T-helper 9 cell (primary cell): ENCODE results near the gene RNF157.

ENCODE experiments used
- DNase-seq: peaks from one replicate; pipeline ENCODE4 v3.0.0-alpha.2; 2020

Gene RNF157

GRCh38 chr17:76154936-76155845 lies 85.1 kb downstream of the RNF157 start:
- no peak for DNase-seq

- DNase-seq: no peak
Observed at GRCh38 chr17:76154292-76154691, 86.0 kb downstream of the RNF157 start.

- DNase-seq: no peak
Observed at GRCh38 chr17:76153640-76154039, 86.7 kb downstream of the RNF157 start.

GRCh38 chr17:76153202-76153601 lies 87.1 kb downstream of the RNF157 start:
- no peak for DNase-seq

GRCh38 chr17:76152591-76152990 lies 87.7 kb downstream of the RNF157 start:
- no peak for DNase-seq

GRCh38 chr17:76151896-76152454 lies 88.3 kb downstream of the RNF157 start:
- no peak for DNase-seq

GRCh38 chr17:76150712-76151622 lies 89.3 kb downstream of the RNF157 start:
- DNase-seq: no peak

GRCh38 chr17:76149214-76149613 lies 91.1 kb downstream of the RNF157 start:
- DNase-seq: no peak

GRCh38 chr17:76148015-76148326 lies 92.3 kb downstream of the RNF157 start:
- no peak for DNase-seq

GRCh38 chr17:76147211-76148014 lies 92.9 kb downstream of the RNF157 start:
- DNase-seq: no peak

- DNase-seq: no peak
Observed at GRCh38 chr17:76146053-76146851, 94.0 kb downstream of the RNF157 start.

- peak; percentile 41 for DNase-seq
Observed at GRCh38 chr17:76145231-76146052, 94.9 kb downstream of the RNF157 start.

GRCh38 chr17:76142585-76143041 lies 97.7 kb downstream of the RNF157 start:
- no peak for DNase-seq

GRCh38 chr17:76142039-76142584 lies 98.2 kb downstream of the RNF157 start:
- no peak for DNase-seq

GRCh38 chr17:76141212-76142038 lies 98.9 kb downstream of the RNF157 start, which contains the start of gene FOXJ1:
FOXJ1 (minus strand) TSS chr17:76141245; CDS start chr17:76140395, 850 bp downstream.
- DNase-seq: peak; percentile 86

GRCh38 chr17:76140661-76141211 lies 99.6 kb downstream of the RNF157 start:
- DNase-seq: no peak

- DNase-seq: no peak
Observed at GRCh38 chr17:76139801-76140660, 100.3 kb downstream of the RNF157 start.
